ENCODE results near the gene PPP1R1C. TPM values are rescaled to one million over a fixed set of nuclear protein-coding genes. Genes with fewer than 3 reads are reported as not detected.

PPP1R1C gene
- total RNA-seq, 4 donors from 2014 or later: 0.96 to 4.3 TPM; not detected in 2

- Histone ChIP-seq H3K27ac (no peak overlapping the region), H3K9me3 (no peaks in the 10 kb centered on the region), H3K27me3 (no peaks in the 10 kb centered on the region), H3K36me3 (no peaks in the 10 kb centered on the region), H3K4me1 (no peaks in the 10 kb centered on the region), H3K4me3 (no peak overlapping the region)
- DNase-seq: peak; percentile 19
- TF ChIP-seq EP300 (IDR thresholded peaks at IDR 0.05; ENCODE audit: low read depth) (no peak), POLR2A (IDR thresholded peaks at IDR 0.05) (no peak), CTCF (IDR thresholded peaks at IDR 0.05) (no peak), POLR2AphosphoS5 (IDR thresholded peaks at IDR 0.05) (no peak)
- in situ Hi-C loops (cut with MboI; ENCODE audit: low pct_ligation_motif_present in 1 of 4, low pct_unique_long_range_greater_than_20kb in 1 of 4, low sequenced_read_pairs in 3 of 4) (no loop called here), intact Hi-C loops (cut with DNase I; ENCODE audit: low total_unique reads) (no loop called here)
- WGBS, 2 donors (ENCODE audit: low coverage in 1 of 2): 47 to 59% methylated on average over 2 to 3 of the region's 3 CpGs
These were observed 178.2 kb downstream of the PPP1R1C start for GRCh38 chr2:182163878-182164277.

GRCh38 chr2:182164686-182165085 is 179.0 kb downstream of the PPP1R1C start:
- TF ChIP-seq POLR2AphosphoS5 (IDR thresholded peaks at IDR 0.05) (no peak), CTCF (IDR thresholded peaks at IDR 0.05) (no peak), POLR2A (IDR thresholded peaks at IDR 0.05) (no peak), EP300 (IDR thresholded peaks at IDR 0.05; ENCODE audit: low read depth) (no peak)
- 86% methylated on average over 1 of the region's 1 CpG for WGBS, 2 donors (ENCODE audit: low coverage in 1 of 2)
- Histone ChIP-seq H3K36me3 (no peaks in the 10 kb centered on the region), H3K27me3 (no peaks in the 10 kb centered on the region), H3K27ac (no peak overlapping the region), H3K4me3 (no peak overlapping the region), H3K4me1 (no peaks in the 10 kb centered on the region), H3K9me3 (no peaks in the 10 kb centered on the region)
- no peak for DNase-seq
- in situ Hi-C loops (cut with MboI; ENCODE audit: low pct_ligation_motif_present in 1 of 4, low pct_unique_long_range_greater_than_20kb in 1 of 4, low sequenced_read_pairs in 3 of 4): no loop called here
- intact Hi-C loops (cut with DNase I; ENCODE audit: low total_unique reads): no loop called here

GRCh38 chr2:182165202-182165601 is 179.5 kb downstream of the PPP1R1C start:
- TF ChIP-seq CTCF (IDR thresholded peaks at IDR 0.05): no peak
- no peak for TF ChIP-seq POLR2A (IDR thresholded peaks at IDR 0.05)
- TF ChIP-seq EP300 (IDR thresholded peaks at IDR 0.05; ENCODE audit: low read depth): no peak
- no peak for TF ChIP-seq POLR2AphosphoS5 (IDR thresholded peaks at IDR 0.05)
- in situ Hi-C loops (cut with MboI; ENCODE audit: low pct_ligation_motif_present in 1 of 4, low pct_unique_long_range_greater_than_20kb in 1 of 4, low sequenced_read_pairs in 3 of 4): no loop called here
- DNase-seq: no peak
- 83 to 92% methylated on average over 2 of the region's 2 CpGs for WGBS, 2 donors (ENCODE audit: low coverage in 1 of 2)
- H3K4me3 ChIP-seq: no peak overlapping the region
- no peaks in the 10 kb centered on the region for H3K36me3 ChIP-seq
- H3K27me3 ChIP-seq: no peaks in the 10 kb centered on the region
- intact Hi-C loops (cut with DNase I; ENCODE audit: low total_unique reads): no loop called here
- no peaks in the 10 kb centered on the region for H3K9me3 ChIP-seq
- H3K27ac ChIP-seq: no peak overlapping the region
- H3K4me1 ChIP-seq: no peaks in the 10 kb centered on the region

GRCh38 chr2:182166406-182166805 is 180.8 kb downstream of the PPP1R1C start:
- intact Hi-C loops (cut with DNase I; ENCODE audit: low total_unique reads) (no loop called here), in situ Hi-C loops (cut with MboI; ENCODE audit: low pct_ligation_motif_present in 1 of 4, low pct_unique_long_range_greater_than_20kb in 1 of 4, low sequenced_read_pairs in 3 of 4) (no loop called here)
- Histone ChIP-seq H3K9me3 (no peaks in the 10 kb centered on the region), H3K36me3 (no peaks in the 10 kb centered on the region), H3K27ac (no peak overlapping the region), H3K4me3 (no peak overlapping the region), H3K4me1 (no peaks in the 10 kb centered on the region), H3K27me3 (no peaks in the 10 kb centered on the region)
- DNase-seq: no peak
- 80 to 92% methylated on average over 2 of the region's 2 CpGs for WGBS, 2 donors (ENCODE audit: low coverage in 1 of 2)
- TF ChIP-seq CTCF (IDR thresholded peaks at IDR 0.05): no peak
- no peak for TF ChIP-seq POLR2AphosphoS5 (IDR thresholded peaks at IDR 0.05)
- no peak for TF ChIP-seq EP300 (IDR thresholded peaks at IDR 0.05; ENCODE audit: low read depth)
- TF ChIP-seq POLR2A (IDR thresholded peaks at IDR 0.05): no peak

Data from transverse colon (tissue), 4 donors.